Measurements from ENCODE around the gene XDH.

Gene XDH

DNA sequence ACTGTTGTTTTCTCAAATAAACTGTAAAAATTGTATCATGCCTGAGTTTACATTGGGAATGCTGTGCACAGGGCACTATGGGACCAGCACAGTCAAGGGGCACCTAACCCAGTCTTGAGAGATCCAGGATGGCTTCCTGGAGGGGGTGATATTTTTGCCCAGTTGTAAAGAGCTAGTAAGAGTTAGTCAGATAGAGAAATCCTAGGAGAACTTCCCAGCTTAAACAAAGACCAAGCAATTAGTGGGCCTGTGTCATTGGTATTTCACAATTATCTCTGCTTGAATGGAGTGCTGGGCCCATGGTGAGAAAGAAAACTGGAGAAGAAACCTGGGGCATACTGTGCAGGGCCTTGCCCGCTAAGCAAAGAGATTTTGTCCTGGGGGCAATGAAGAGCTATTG is 12.2 kb downstream of the XDH start:
- DNase-seq (ENCODE audit: low read depth in 2 of 2), result no peak

DNA sequence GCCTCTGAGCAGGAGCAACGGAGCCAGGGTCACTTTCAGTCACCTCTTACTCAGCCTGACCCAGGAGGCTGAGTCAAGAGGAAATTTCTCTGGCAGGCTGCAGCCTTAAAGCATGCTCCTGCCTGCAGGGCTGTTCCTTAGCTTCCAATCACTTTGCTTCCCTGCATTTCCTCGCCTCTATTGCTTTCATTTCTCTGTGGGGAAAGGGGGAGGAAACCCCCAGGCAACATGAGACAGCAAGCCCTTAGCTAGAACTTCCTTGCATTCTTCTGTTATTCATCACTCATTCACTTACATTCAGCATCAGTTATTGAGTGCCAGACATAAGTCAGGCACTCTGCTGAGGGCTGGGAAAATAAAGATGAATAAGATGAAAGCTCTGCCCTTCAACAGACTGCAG is 13.0 kb downstream of the XDH start:
- DNase-seq (ENCODE audit: low read depth in 2 of 2), result no peak

DNA sequence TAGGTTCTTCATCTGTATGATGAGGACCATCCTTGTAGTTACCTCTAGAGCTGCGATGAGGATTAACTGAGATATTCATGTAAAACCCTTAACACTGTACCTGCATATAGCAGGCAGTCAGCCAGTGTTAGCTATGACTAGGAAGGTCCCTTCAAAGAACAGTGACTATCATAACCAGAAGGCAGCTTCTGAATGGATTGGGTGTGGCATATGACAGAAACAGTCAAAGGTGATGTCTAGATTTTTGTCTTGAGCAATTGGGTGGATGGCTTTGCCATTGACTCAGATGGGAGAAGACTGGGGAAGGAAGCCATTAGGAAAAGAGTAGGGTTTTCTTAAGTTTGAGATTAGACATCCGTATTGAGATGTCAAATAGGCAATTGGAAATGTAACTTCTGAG is 15.7 kb downstream of the XDH start:
- no peak for DNase-seq (ENCODE audit: low read depth in 2 of 2)

DNA sequence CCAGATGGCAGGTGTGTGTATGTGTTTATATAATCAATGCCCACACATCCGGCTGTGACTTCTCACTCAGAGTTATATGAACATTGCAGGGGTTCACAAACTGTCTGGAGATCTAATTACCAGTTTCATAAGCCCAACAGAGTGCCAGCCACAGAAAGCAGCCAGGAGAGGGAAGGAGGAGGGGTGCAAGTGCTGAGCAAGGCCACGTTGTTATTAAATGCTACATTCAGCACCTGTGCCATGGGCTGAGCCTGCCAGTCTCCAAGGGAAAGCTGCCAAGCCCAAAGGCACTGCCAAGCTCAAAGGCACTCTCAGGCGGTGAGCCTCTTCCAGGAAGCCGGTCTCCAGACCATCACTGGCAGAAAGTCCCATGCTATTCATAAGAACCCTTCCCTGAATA is 17.4 kb downstream of the XDH start:
- no peak for DNase-seq (ENCODE audit: low read depth in 2 of 2)

DNA sequence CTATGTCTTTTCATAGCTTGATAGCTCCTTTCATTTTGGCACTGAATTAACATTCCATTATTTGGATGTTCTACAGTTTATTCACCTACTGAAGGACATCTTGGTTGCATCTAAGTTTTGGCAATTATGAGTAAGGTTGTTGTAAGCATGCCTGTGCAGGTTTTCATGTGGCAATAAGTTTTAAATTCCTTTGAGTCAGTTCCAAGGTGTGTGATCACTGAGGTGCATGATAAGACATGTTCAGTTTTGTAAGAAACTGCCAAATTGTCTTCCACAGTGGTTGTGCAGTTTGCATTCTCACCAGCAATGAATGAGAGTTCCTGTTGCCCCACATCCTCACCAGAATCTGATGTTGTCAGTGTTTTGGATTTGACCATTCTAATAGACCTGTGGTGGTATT is 24.2 kb downstream of the XDH start:
- DNase-seq (ENCODE audit: low read depth in 2 of 2), result no peak

DNA sequence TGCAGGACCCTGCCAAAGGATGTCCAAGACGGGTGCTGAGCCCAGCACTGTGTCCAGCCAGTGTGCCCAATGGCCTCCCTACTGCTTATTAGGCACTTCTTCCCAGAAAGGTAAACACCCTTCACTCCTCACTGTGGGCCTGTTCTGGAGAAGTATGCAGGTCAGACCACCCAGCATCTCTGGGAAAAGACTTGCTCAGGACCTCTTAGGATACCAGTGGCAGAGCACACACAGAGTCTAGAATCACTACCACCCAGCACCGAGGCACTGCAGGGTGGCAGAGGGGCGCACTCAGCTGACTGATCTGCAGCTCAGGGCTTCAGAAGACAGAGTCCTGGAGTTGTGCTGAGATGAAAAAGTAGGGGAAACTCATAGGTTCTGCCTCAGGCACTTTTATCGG is 25.8 kb downstream of the XDH start:
- DNase-seq (ENCODE audit: low read depth in 2 of 2), result no peak

DNA sequence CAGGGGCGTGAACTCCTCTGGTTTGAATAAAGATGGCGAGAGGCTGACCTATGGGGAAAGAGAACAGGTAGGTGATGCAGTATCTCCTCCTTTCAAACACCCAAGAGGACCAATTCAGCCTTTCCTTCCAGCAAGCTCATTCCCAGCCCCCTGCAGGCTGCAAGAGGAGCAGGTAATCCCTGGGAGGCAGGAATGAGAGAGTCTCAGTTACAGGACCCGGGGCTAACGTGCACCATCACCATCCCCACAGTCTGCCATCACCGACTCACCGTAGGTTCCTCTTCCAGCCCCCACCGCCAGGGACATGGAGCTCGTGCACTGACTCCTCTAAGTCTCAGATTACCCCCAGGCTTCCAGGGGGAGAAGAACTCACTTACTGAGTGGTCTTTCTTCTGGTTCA is 26.7 kb downstream of the XDH start:
- no peak for DNase-seq (ENCODE audit: low read depth in 2 of 2)

DNA sequence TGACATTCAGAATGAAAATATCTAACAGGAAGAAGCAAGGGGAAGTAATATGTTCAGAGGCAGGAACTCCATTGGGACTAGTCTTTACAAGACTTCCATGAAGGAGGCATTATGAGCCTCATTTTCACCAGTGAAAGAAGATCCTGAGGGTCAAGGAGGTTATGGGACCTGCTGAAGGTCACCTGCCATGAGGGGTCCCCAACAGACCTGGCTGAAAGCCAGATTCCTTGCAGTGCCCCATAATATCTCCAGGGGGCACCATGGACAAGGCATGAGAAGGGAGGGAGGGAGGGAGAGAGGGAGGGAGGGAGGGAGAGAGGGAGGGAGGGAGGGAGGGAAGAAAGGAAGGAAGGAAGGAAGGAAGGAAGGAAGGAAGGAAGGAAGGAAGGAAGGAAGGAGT is 27.9 kb downstream of the XDH start:
- DNase-seq (ENCODE audit: low read depth in 2 of 2), result no peak

DNA sequence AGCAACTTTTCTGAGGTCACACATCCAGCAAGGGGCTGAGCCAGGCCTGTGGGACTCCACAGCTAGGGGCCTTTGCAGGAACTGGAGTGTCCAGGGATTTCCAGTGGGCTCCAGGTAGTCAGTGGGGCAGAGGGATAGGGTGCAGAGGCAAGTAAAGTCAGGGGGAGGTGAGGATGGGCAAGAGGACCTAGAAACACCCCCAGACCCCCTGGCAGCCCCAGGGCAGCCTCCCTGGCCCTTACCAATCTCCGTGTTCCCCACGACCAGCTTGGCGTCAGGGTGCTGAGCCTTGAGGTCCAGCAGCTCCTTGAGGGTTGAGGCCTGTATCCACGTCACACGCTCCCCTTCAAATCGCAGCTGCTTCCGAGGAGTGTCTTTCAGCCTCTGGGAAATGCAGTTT is 28.4 kb downstream of the XDH start:
- DNase-seq (ENCODE audit: low read depth in 2 of 2), result no peak

DNA sequence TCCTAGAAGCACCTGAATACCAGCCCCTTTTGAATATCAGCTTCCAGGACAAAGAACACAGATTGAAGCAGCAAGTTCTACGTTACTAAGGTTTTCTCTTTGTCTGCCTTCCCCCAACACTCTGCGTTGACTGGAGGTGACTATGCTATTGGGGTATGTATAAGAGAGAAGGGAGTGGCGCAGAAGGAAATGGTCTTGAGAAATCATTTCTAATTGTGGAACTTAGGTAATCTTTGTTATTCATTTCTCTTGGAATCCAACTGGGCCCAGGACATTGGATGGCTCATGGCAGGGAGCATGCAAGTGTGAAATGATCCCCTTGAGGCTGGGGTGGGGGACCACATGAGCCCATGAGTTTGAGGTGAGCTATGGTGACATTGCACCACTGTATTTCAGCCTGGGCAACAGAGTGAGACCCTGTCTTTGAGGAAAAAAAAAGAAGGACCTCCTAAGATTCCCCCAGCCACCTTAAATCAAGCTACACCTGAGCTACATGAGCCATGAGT is 29.7 kb downstream of the XDH start:
- DNase-seq (ENCODE audit: low read depth in 2 of 2), result no peak

DNA sequence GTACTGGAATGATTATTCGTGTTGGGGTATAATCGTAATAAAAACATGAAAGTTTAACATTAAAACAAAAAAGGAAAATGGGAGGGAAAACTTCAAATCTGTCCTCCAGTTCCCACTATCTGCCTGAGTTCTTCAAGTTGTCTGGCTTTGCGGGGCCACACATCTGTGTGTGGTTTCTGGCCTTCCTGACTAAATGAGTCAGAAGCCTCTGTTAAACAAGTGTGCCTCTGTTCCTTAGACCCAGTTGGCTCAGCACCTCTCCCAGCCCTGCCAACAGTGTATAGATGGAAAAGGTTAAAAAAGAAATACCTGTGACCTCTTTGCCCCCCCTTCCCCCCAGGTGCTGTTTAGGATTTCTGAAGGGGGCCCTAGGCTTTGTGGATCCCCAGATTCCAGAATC is 30.2 kb downstream of the XDH start:
- no peak for DNase-seq (ENCODE audit: low read depth in 2 of 2)

DNA sequence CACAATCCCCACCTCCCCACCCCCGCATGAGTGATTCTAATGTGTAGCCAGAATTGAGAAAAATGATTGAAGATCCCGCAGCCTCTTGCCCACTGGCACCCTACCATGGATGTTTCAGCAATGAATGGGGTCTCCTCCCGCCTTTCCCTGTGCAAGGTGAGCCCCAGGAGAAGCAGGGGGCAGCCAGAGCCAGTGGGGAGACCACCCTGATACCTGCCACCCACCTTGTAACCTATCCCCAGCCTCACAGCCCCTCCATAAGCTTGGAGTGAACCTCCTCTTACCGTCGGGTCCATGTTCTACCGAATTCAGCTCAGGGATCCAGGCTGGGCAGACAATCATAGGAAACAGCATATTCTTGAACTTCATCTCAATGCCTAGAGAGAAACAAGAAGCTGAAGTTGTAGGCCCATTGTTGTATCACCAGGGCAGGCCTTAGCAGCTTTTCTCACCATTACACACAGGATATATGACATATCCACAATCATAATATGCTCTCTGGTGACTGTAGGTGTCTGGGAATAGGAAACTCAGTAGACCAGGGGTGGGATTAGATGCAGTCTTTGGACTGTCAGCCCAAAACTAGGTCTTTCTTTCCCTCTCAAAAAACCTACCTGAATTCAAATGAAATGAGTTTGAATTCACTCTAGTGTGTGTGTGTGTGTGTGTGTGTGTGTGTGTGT is 30.9 kb downstream of the XDH start:
- no peak for DNase-seq (ENCODE audit: low read depth in 2 of 2)

DNA sequence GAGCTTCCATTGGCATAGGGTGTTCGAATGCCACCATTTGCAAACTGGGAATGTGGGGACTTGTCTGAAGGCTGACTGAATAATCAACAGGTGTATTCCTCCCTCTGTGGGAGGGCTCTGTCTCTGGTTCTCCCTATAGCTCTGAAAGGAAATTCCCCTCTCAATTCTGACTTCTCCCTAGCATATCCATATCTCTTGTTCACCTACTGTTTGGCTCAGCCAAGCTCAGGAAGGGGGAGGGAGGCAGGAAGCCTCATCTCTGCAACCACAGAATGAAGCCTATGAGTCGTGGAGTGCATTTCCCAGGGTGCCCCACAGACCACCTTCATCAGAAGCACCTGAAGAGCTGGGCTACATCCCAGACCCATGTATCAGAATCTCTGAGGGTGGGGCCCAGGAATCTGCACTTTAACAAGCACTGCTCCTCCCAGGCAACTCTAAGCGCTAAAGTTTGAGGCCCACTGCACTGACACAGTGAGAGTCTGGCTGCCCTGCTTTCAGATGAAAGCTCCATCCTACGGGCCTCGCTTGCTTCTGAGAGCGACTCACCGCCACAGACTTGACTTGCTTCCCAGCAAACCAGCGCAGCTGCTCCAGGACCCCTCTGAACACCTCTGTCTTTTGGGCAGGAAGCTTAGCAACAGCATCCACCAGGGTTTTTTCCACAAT is 32.0 kb downstream of the XDH start:
- DNase-seq (ENCODE audit: low read depth in 2 of 2), result no peak

DNA sequence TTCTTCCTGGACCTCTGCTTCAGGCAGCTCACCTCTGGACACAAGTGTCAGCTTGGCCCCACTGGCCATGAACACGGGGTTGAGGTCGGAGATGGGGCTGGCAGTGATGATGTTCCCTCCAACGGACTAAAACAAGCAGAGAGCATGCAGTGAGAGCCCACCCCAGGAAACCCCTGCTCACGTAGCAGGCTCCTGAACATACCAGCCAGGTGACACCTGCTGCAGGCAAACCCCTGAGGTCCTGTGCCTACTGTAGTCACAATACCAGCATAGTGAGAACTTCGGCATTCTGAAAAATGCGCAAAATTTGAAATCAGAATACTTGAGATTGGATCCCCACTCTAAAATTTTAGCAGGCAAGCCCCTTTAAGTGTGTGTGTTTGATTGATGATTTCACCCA is 32.9 kb downstream of the XDH start:
- DNase-seq (ENCODE audit: low read depth in 2 of 2), result no peak

DNA sequence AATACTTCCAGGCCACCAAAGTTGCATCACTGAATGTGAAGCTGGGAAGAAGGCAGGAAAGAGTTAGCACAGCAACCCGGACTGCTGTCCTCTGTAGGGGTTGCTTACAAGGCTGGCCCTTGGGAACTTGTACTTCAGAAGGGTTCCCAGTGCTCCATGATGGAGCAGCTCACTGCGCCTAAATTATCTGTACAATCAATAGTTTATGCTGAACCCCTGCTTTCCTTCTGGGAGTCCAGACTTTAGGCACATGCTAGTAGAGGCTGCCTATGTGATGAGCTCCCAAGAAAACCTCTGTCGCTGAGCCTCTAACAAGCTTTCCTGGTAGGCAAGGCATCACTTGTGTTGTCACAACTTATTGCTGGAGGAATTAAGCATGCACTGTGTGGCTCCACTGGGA is 34.3 kb downstream of the XDH start:
- no peak for DNase-seq (ENCODE audit: low read depth in 2 of 2)

DNA sequence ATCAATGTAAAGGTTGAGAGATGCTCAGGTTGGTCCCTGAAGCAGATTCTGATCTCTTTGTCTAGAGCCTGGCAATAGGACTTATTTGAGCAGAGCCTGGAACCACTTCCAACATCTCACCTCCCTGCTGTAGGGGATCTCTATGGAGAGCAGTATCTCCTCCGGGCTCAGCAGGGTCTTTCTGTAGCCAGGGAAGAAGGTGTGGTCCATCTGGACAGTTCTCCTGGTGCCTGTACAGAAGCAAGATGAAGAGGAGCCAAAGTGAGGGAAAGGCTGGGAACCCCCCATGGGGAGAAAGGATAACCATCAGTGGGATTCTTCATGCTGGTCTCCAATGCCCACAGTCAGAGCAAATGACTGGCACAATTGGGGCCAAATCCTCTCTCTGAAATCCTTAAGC is 34.8 kb downstream of the XDH start:
- no peak for DNase-seq (ENCODE audit: low read depth in 2 of 2)

DNA sequence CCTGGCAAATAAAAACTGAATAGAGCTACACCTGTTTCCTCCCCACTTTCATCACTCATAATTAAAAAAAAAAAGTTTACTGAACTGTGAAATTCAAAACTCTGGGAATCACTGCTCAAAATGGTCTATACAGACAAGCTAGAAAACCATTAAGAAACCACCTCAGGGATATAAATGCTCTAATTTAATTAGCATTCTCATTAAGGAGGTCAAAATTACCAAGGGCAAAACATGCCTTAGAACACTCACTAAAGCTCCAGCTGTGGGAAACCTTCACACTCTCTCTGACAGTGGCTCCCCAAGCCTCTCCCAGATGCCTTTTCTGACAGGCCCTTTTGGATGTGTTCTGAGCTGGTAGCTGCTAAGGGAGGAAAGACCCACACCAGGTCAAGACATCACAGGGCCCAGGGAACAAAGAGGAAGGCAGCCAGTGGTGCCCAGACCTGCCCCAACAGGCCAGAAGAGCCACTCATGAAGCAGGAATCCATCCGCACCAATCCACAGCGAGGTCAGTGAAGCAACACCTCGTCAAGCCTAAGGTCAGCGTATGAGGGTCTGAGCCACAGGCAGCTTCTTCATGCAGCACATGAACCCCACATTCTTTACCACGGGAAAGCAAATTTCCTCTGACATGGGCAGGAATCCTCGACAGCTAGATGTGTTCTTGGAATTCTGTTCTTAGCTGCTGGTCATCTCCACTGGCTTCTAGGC is 35.6 kb downstream of the XDH start:
- no peak for DNase-seq (ENCODE audit: low read depth in 2 of 2)

DNA sequence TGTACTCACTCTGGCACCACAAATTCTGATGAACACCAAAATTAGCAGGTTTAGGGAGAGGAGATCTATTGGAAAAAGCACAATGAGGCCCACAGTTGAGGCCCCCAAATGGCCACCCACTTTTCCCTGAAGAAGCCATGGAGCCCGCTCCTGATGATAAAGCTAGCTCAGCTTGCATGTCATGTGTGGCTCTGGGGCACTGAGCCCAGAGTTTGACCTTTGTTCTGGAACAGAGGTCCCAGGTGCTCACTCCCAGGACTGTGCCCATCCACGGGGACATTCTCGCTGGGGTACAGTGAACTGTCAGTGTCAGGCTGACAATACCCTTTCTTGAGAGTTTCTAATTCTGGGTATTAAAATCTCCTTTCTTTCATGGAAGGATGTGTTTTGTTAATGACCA is 36.2 kb downstream of the XDH start:
- no peak for DNase-seq (ENCODE audit: low read depth in 2 of 2)

DNA sequence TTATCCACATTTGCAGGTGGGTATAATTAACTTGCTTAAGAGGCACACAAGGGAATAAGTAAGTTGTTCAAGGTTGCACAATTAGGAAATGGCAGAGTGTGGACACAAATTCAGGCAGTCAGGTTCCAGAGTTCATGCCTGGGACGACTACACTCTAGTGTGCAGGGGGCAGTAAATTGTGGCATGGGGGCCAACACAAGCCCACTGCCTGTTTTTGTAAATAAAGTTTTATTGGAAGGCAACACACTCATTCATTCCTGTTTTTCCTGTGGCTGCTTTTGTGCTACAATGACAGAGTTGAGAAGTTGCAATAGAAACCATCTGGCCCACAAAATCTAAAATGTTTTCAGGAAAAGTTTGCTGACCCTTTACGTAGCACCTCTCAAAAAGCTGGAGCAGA is 41.4 kb downstream of the XDH start:
- no peak for DNase-seq (ENCODE audit: low read depth in 2 of 2)

DNA sequence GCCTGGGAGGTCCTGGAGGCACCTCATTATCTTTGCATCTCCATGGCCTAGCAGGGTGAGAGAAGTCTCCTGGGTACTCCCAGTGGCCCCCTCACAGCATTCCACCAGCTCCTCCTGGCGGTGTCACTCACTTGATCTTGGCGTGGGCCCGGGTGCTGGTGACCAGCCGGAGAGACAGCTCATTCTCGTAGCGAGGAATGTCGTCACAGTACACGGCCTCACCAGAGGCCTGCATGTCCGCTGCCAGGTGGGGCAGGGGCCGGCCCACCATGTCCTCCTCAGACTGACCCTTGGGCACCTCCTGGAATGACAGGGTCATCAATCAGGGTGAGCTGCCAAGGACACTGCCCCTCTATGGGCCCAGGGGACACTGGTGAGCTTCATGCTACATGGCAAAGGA is 42.4 kb downstream of the XDH start:
- DNase-seq (ENCODE audit: low read depth in 2 of 2), result no peak

DNA sequence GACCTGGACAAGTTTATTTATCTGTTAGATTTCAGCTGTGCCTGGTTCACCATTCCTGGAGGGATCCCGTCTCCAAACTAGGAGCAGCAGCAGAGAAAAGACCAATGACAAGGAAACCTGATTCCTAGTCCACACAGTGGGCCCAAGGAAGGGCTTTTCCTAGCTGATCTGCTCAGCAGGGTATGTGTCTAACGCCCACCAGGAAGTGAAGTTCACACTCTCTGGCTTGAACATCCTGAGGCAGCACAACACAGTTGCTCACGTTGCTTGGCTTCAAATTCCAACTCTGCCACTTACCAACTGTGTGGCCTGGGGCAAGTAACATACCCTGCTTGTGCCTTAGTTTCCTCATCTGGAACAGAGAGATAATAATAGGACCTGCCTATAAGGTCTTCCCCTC is 42.9 kb downstream of the XDH start:
- DNase-seq (ENCODE audit: low read depth in 2 of 2), result no peak

DNA sequence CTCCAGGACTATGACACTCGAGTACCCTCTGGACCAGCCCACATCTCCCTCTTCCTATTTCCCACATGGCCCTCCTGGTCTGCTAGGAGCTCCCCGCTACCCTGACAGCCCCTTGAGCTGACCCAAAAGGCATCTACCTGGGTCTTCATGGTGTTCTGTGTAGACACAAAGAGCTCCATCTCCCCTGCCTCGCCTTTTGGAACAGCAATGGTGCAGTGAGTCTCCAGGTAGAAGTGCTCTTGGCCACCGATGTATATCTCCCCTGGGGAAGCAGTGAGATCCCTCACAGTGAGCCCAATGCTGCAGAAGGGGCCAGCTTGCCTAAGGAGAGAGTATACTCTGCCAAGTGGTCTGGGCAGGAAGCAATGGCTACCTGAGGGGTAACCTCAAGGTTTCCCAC is 47.8 kb downstream of the XDH start:
- no peak for DNase-seq (ENCODE audit: low read depth in 2 of 2)

DNA sequence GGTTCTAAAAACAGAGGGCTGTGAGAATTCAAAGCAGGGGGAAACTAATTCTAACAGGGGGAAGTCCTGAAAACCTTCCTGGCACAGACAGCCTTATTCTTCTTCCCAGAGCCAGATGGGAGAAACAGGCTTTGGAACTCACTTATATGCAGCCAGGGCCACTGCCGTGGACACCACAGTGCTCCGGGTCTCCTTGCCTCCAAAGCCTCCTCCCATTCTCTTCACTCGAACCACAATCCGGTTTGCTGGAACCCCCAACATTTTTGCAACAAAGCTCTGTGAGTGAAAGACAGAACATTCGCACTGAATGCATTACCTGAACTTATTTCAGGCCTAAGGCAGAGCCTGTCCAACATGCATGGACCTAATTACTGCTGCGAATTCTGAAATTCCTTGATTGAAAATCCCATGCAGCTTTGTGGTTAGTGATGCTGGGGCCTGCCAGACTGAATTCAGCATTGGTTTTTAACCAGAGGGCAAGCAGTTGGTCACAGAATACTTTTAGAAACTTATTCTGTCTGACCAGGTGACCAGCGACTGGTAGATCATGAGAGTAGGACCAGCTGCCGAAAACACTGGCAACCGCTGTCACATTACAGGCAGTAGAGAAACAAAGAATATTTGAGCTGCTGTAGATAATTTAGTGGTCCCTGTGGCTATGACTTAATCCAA is 48.6 kb downstream of the XDH start:
- DNase-seq (ENCODE audit: low read depth in 2 of 2), result no peak
